ENCODE measurements around the gene TAPBP. TPM values are rescaled to one million over a fixed set of nuclear protein-coding genes. Genes with fewer than 3 reads are reported as not detected.

Gene TAPBP
- total RNA-seq, 4 donors from 2014 or later = 36.2 to 77.0 (median 50.5) TPM

- TF ChIP-seq CTCF (IDR thresholded peaks at IDR 0.05; ENCODE audit: low read depth) = no peak
Observed at GRCh38 chr6:33297406-33297955, 16.4 kb downstream of the TAPBP start.

GRCh38 chr6:33296797-33297405, 17.0 kb downstream of the TAPBP start:
- TF ChIP-seq CTCF (IDR thresholded peaks at IDR 0.05; ENCODE audit: low read depth) = no peak

DNA sequence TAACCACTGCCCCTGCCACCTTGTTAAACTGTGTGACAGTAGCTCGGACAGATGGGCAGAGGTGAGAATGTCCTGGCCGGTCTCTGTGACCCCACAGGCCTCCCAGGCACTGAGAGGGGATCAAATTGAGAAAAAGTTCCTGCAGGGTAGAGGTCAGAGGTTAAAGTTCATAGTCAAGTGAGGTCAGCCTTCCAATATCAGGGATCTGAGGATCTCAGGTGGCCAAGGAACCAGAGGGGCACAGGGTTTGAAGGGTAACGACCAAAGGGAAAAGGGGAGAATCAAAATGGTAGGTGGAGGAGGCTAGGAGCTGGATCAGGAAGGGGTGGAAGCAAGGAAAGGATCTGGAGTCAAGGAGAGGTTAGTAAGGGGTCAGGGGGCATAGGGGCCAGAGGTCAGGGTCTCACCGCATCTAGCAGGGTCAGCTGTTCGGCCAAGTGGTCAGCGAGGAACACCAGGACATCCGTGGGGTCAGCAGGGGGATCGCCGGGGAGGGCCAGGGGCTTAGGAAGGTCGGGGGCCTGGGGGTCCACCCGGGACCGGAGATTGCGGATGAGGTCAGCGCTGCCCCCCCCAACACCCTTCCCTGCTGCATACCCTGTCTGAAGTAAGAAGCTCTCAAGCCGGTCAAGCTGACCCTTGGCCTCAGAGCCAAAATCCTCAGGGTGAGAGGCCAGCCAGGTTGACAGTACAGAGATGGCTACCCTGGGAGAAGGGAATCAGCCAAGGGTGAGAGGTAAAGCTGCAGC, 18.1 kb downstream of the TAPBP start:
- no peak for TF ChIP-seq CTCF (IDR thresholded peaks at IDR 0.05; ENCODE audit: low read depth)

GRCh38 chr6:33294086-33294823, 19.6 kb downstream of the TAPBP start:
- no peak for TF ChIP-seq CTCF (IDR thresholded peaks at IDR 0.05; ENCODE audit: low read depth)

GRCh38 chr6:33292996-33293682, 20.7 kb downstream of the TAPBP start:
- no peak for TF ChIP-seq CTCF (IDR thresholded peaks at IDR 0.05; ENCODE audit: low read depth)

- no peak for TF ChIP-seq CTCF (IDR thresholded peaks at IDR 0.05; ENCODE audit: low read depth)
Observed at GRCh38 chr6:33290459-33290858, 23.4 kb downstream of the TAPBP start.
